ENCODE results near the gene GOT1. TPM values are rescaled to one million over a fixed set of nuclear protein-coding genes. Genes with fewer than 3 reads are reported as not detected.

The GOT1 gene
- 21.6 to 24.4 TPM (median 22.9 TPM) in 3 replicates for total RNA-seq

GRCh38 chr10:99430451-99431189 lies at the start of gene GOT1:
TSS of gene GOT1 (minus strand) at chr10:99430624. CDS start at chr10:99430565, 59 bp downstream.
- Mint-ChIP-seq H3K36me3 (no peaks in the 10 kb centered on the region), H3K4me1 (peaks cover 18% of the 10 kb centered on the region), H3K9me3 (no peaks in the 10 kb centered on the region), H3K27me3 (ENCODE audit: low read depth) (no peaks in the 10 kb centered on the region), H3K27ac (peak within 1 kb of the TSS; percentile 99), H3K4me3 (peak within 1 kb of the TSS; percentile 97)
- TF ChIP-seq, protein P1, sequence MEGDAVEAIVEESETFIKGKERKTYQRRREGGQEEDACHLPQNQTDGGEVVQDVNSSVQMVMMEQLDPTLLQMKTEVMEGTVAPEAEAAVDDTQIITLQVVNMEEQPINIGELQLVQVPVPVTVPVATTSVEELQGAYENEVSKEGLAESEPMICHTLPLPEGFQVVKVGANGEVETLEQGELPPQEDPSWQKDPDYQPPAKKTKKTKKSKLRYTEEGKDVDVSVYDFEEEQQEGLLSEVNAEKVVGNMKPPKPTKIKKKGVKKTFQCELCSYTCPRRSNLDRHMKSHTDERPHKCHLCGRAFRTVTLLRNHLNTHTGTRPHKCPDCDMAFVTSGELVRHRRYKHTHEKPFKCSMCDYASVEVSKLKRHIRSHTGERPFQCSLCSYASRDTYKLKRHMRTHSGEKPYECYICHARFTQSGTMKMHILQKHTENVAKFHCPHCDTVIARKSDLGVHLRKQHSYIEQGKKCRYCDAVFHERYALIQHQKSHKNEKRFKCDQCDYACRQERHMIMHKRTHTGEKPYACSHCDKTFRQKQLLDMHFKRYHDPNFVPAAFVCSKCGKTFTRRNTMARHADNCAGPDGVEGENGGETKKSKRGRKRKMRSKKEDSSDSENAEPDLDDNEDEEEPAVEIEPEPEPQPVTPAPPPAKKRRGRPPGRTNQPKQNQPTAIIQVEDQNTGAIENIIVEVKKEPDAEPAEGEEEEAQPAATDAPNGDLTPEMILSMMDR (IDR thresholded peaks at IDR 0.05; ENCODE audit: unreplicated experiment) = no peak
- DNase-seq (ENCODE audit: low spot score in 2 of 2, unreplicated experiment in 2 of 2) = peak; percentile 78 to 89

- Mint-ChIP-seq H3K9me3 (no peaks in the 10 kb centered on the region), H3K4me1 (no peaks in the 10 kb centered on the region), H3K36me3 (no peaks in the 10 kb centered on the region), H3K27ac (no peak overlapping the region), H3K27me3 (ENCODE audit: low read depth) (peaks cover 83% of the 10 kb centered on the region), H3K4me3 (no peak overlapping the region)
- TF ChIP-seq, protein P1 (IDR thresholded peaks at IDR 0.05; ENCODE audit: unreplicated experiment) = no peak
- DNase-seq (ENCODE audit: low spot score in 2 of 2, unreplicated experiment in 2 of 2) = no peak
These were observed 39.9 kb upstream of the GOT1 start for GRCh38 chr10:99470327-99470726.

DNA sequence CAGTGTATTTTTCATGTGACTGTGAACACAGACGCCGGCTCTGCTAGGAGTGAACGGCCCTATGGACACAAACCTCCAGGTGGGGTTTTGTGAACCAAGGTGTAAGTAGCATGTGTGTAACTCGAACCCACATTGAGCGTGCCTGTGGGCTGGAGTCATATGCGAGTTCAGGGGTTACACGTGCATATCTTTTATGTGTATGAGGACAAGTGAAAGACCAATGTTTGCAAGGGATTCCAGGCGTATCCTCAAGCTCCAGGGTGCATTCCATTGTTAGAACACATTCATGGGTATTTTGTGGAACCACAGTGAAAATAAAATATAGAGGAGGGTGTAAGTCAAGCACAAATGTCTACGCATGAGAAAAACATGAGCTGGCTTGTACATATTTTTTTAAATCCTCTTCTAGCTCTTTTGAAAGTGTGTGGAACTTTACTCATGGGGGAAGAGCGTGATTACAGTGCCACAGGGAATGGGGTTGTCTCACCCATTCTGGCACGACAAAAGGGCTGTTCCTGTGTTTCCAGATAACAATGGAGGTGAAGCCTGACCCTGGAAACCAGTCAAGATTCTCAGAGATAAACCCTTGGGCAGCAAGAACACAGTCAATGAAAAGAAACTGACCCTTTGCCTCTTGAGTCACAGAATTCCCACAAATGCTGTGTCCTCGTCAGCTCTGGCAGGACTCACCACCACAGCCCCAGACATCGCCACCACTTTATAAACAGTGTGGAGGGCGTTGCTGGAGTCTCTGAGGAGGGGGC lies 37.0 kb upstream of the GOT1 start:
- Mint-ChIP-seq H3K9me3 (no peaks in the 10 kb centered on the region), H3K27ac (no peak overlapping the region), H3K4me3 (no peak overlapping the region), H3K4me1 (no peaks in the 10 kb centered on the region), H3K36me3 (no peaks in the 10 kb centered on the region), H3K27me3 (ENCODE audit: low read depth) (peaks cover 68% of the 10 kb centered on the region)
- TF ChIP-seq, protein P1 (IDR thresholded peaks at IDR 0.05; ENCODE audit: unreplicated experiment) = no peak
- no peak for DNase-seq (ENCODE audit: low spot score in 2 of 2, unreplicated experiment in 2 of 2)

DNA sequence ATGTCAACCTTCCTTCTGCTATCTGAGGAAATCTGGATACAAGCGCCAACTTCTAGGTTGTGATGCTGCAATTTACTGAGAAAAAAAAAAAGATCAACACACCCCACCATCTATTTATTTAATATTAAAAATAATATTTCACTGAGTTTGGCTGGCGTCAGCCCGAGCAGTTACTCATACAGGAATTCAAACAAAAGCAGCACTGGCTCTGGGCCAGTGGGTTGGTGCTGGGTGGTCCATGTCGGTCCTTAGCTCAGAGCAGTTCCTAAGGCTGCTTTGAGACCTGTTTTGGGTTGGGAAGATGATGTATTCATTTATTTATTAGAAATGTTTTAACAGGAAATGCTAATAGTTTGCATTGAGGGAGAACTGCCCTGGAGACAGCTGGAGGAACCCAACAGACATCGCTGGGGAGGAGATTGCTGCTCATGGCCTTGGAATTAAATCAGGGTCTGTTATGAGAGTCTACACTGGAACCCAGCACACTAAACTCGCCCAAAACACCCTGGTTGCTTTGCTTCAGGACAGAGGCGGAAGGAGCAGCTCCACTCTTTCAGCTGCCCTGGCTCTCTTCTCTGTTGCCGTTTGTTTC lies 36.3 kb upstream of the GOT1 start:
- Mint-ChIP-seq H3K4me3 (no peak overlapping the region), H3K4me1 (no peaks in the 10 kb centered on the region), H3K27ac (no peak overlapping the region), H3K9me3 (no peaks in the 10 kb centered on the region), H3K36me3 (no peaks in the 10 kb centered on the region), H3K27me3 (ENCODE audit: low read depth) (peaks cover 68% of the 10 kb centered on the region)
- no peak for DNase-seq (ENCODE audit: low spot score in 2 of 2, unreplicated experiment in 2 of 2)
- TF ChIP-seq, protein P1 (IDR thresholded peaks at IDR 0.05; ENCODE audit: unreplicated experiment) = no peak

DNA sequence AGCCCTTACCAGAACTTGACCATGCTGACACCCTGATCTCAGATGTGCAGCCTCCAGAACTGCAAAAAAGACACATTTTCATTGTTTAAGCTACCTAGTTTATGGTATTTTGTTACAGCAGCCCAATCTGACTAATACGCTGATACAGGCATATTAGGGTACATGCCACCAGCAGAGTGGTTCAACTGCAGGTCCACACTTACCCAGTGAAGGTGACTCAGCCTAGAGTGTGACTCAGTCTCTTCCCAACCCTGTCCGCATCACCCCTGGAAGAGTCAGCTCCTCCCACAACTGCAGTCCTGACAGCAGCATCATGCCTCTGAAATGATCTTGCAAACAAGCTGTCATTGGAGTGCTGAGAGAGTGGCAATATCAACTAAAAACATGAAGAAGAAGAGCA lies 30.8 kb upstream of the GOT1 start:
- no peaks in the 10 kb centered on the region for H3K4me1 Mint-ChIP-seq
- H3K4me3 Mint-ChIP-seq = no peak overlapping the region
- H3K27me3 Mint-ChIP-seq (ENCODE audit: low read depth) = peaks cover 60% of the 10 kb centered on the region

More for the DNA sequence above, 30.8 kb upstream of the GOT1 start:
- Mint-ChIP-seq H3K36me3 (no peaks in the 10 kb centered on the region), H3K9me3 (no peaks in the 10 kb centered on the region), H3K27ac (no peak overlapping the region)
- no peak for DNase-seq (ENCODE audit: low spot score in 2 of 2, unreplicated experiment in 2 of 2)
- TF ChIP-seq, protein P1 (IDR thresholded peaks at IDR 0.05; ENCODE audit: unreplicated experiment) = no peak

All from mesothelial cell of epicardium (in vitro differentiated cells).